ENCODE results near the gene TMC6.

DNA sequence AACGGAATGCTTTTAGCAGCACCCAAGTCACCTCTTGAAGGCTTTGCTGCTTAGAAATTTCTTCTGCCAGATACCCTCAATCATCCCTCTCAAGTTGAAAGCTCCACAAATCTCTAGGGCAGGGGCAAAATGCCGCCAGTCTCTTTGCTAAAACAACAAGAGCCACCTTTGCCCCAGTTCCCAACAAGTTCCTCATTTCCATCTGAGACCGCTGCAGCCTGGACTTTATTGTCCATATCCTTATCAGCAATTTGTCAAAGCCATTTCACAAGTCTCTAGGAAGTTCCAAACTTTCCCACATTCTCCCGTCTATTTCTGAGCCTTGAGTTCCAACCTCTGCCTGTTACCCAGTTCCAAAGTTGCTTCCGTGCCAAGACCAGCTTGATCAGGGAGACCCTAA lies 27.4 kb downstream of the TMC6 start:
- TF ChIP-seq, protein P1, sequence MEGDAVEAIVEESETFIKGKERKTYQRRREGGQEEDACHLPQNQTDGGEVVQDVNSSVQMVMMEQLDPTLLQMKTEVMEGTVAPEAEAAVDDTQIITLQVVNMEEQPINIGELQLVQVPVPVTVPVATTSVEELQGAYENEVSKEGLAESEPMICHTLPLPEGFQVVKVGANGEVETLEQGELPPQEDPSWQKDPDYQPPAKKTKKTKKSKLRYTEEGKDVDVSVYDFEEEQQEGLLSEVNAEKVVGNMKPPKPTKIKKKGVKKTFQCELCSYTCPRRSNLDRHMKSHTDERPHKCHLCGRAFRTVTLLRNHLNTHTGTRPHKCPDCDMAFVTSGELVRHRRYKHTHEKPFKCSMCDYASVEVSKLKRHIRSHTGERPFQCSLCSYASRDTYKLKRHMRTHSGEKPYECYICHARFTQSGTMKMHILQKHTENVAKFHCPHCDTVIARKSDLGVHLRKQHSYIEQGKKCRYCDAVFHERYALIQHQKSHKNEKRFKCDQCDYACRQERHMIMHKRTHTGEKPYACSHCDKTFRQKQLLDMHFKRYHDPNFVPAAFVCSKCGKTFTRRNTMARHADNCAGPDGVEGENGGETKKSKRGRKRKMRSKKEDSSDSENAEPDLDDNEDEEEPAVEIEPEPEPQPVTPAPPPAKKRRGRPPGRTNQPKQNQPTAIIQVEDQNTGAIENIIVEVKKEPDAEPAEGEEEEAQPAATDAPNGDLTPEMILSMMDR (IDR thresholded peaks at IDR 0.05; ENCODE audit: low read depth, low read length, poor library complexity, severe bottlenecking): no peak
- no peak for TF ChIP-seq EZH2phosphoT487 (IDR thresholded peaks at IDR 0.05; ENCODE audit: borderline replicate concordance, low read length)
